Astrocyte of the cerebellum (primary cell): ENCODE data around the gene SCRN3.

Experiments used
- DNase-seq: peaks from one replicate; pipeline ENCODE4 v3.0.0-alpha.2; 2011; ENCODE audit warnings: low read depth
- H3K4me3 ChIP-seq: 2 replicates; pipeline ENCODE4 v1.5.1; 2011; ENCODE audit warnings: mild to moderate bottlenecking, low read depth, low read length, moderate library complexity
- CTCF ChIP-seq: IDR thresholded peaks from 2 replicates; pipeline ENCODE4 v1.5.1; 2012; ENCODE audit warnings: low read length, low read depth, moderate library complexity, mild to moderate bottlenecking; ENCODE audit errors: missing control alignments
- in situ Hi-C: cut with HindIII; loops from 2 replicates; pipeline ENCODE4 v1.10.0; 2017; ENCODE audit warnings: low sequenced_read_pairs

The SCRN3 gene

GRCh38 chr2:174465327-174465726 is 69.8 kb downstream of the SCRN3 start:
- in situ Hi-C loops: no loop called here
- no peak overlapping the region for H3K4me3 ChIP-seq
- no peak for TF ChIP-seq CTCF
- no peak for DNase-seq

GRCh38 chr2:174473796-174474195 is 78.3 kb downstream of the SCRN3 start:
- DNase-seq: no peak
- no peak overlapping the region for H3K4me3 ChIP-seq
- in situ Hi-C loops: no loop called here
- no peak for TF ChIP-seq CTCF

- in situ Hi-C loops: no loop called here
Observed at GRCh38 chr2:174477759-174478158, 82.2 kb downstream of the SCRN3 start.

More at GRCh38 chr2:174477759-174478158, 82.2 kb downstream of the SCRN3 start:
- no peak for DNase-seq
- no peak overlapping the region for H3K4me3 ChIP-seq
- TF ChIP-seq CTCF: no peak
